ENCODE results near the gene WFIKKN2. TPM values are rescaled to one million over a fixed set of nuclear protein-coding genes. Genes with fewer than 3 reads are reported as not detected.

The WFIKKN2 gene

Small RNA genes lying within 50 kb of the gene (small RNA-seq; reads per million reads assigned to genes)
- not detected for gene AC005921.1 (ENCODE audit: insufficient read depth)

All from neuronal stem cell (in vitro differentiated cells).